GM18520 (cell line): ENCODE results near the gene ANKS1B.
"Not testable (repeated sequence)": the region's sequence is repeated elsewhere in the genome, so short reads cannot be mapped to it uniquely, and the experiment has no call there.

Experiments
- ATAC-seq: cut with Tn5 transposase; IDR thresholded peaks from one replicate; pipeline ENCODE4 v1.9.1; 2021; ENCODE audit not compliant: unreplicated experiment

Gene ANKS1B

GRCh38 chr12:99984271-99985128 is at the start of gene ANKS1B:
Gene ANKS1B, minus strand, starts transcription at chr12:99984936. Its CDS starts 699 bp downstream, at chr12:99984237.
- no peak for ATAC-seq

DNA sequence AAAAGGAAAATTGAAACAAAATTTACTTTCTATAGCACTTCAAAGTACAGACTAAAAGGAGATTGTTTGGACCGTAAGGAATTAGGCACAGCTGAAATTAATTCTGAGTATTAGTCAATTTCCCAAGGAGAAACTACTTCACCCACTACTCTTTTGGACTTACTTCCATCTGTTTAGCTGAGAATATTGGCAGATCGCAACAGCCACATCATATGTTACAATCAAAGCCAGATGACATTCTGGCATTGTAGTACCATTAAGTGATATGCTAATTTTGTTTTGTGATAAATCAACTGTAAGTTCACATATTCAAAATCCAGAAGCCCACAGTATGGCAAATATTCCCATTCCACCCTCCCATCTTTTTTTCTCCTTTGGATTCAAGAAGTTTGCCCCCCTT is 47.1 kb upstream of the ANKS1B start:
- no peak for ATAC-seq

GRCh38 chr12:100027671-100028070 is 42.9 kb upstream of the ANKS1B start:
- no peak for ATAC-seq

GRCh38 chr12:100026241-100026640 is 41.5 kb upstream of the ANKS1B start:
- no peak for ATAC-seq

GRCh38 chr12:100024974-100025555 is 40.3 kb upstream of the ANKS1B start:
- no peak for ATAC-seq

DNA sequence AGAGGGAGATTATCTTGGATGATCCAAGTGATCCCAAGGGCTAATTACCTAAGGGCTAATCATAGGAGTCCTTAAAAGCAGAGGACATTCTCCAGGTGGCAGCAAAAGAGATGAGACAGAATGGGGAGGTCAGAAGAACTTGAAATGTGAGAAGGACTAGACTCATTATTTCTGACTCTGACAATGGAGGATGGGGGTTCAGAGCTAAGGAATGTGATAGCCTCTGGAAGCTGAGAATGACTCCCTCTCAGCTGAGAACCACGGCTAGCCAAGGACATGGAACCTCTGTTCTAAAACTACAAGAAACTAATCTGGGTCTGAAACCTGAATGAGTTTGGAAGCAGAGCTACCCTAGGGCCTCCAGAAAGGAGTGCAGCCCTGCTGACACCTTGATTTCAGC is 35.6 kb upstream of the ANKS1B start:
- no peak for ATAC-seq

GRCh38 chr12:100017056-100017455 is 32.3 kb upstream of the ANKS1B start:
- ATAC-seq, result no peak

GRCh38 chr12:100016304-100016703 is 31.6 kb upstream of the ANKS1B start:
- ATAC-seq, result not testable (repeated sequence)

GRCh38 chr12:100005846-100006245 is 21.1 kb upstream of the ANKS1B start:
- not testable (repeated sequence) for ATAC-seq

DNA sequence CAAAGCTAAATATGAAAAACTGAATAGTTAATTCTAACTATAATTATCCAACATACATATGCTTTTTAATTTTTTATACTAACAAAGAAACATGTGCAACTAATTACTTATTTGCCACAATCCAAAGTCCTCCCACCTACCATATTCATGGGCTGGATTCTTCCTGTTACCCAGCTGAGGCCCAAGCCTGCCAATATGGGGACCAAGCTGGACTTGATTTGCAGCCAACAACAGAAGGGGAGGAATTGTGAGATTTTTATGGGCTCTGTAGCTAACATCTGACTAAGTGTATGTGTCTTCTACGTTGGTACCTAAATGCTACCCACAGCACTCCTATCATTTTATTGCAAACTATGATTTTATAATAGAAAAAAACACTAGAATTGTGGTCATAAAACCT is 13.1 kb upstream of the ANKS1B start:
- ATAC-seq, result no peak

DNA sequence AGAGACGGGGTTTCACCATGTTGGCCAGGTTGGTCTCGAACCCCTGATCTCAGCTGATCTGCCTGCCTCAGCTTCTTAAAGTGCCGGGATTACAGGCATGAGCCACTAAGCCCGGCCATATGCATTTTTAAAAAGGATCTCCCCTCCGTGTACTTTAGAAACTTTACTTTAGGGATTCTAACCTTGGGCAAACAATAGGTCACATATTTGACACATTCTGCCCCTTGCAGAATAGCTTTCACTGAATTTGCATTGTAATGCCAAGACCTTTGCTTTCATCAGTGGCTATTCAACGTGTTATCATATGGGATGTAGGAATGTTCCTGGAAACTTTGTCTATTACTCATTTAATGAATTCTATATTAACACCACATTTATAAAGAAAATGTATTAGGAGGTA is 11.4 kb upstream of the ANKS1B start:
- ATAC-seq, result no peak

DNA sequence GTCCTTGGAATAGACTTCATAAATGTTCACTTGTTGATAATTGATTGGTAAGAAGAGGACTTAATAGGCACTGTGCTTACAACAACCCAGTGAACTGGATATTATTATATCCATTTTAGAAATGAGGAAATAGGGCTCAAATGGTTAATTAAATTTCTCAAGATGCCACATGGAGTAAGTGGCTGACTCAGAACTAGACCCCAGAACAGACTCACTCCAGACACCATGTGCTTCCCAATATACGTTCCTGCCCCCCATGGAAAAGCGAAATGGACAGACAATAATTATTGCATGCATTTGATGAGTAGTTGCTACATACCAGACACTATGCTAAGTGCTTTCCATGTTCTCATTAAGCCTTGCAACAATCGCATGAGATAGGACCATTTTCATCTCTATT is 895 bp upstream of the ANKS1B start:
- ATAC-seq, result no peak

GRCh38 chr12:99985129-99985570 is 414 bp upstream of the ANKS1B start:
- no peak for ATAC-seq

- no peak for ATAC-seq
Observed at GRCh38 chr12:99983456-99984258, 1.1 kb downstream of the ANKS1B start.

DNA sequence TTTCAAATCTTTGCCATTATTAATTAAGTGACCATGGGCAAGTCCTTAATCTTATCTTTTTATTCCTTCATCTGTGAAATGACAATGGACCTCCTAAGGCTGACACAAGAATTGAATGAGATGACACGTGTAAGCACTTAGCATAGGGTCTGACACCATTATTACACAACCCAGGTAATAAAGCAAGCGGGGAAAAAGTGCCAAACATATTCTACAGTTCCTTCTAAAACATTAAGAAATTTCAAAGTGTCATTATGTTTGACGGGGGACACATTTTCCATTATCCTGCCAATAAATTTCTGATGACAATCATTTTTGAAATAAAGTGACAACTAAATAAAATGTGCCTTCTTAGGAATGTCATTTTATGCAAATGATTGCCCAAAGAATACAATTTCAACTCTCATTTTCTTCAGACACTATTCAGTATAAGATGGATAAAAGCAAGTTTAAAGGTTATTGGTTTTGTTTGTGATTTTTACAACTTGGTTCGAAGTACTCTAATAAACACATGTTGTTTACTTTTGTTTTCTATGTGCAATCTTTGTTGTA is 3.0 kb downstream of the ANKS1B start:
- ATAC-seq, result no peak

DNA sequence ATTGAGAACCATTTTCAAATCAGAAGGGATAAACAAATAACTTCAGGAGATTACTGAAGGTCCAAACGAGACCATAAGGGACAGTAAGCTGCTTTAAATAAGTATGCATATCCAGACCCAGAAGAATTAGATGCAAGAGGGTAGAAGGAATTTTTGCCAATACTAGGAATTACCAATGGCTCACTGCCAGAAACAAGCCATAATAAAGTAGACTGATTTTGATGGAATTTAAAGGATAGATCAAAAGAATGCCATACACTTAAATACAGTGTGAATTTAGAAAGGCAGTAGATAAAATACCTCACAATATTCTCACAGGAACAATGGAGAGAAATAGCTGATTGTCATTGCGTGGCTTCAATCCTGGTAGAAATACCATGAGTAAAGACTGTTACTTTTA is 5.3 kb downstream of the ANKS1B start:
- ATAC-seq, result no peak

GRCh38 chr12:99978152-99978551 is 6.6 kb downstream of the ANKS1B start:
- ATAC-seq, result no peak

GRCh38 chr12:99977550-99977949 is 7.2 kb downstream of the ANKS1B start:
- ATAC-seq, result no peak

DNA sequence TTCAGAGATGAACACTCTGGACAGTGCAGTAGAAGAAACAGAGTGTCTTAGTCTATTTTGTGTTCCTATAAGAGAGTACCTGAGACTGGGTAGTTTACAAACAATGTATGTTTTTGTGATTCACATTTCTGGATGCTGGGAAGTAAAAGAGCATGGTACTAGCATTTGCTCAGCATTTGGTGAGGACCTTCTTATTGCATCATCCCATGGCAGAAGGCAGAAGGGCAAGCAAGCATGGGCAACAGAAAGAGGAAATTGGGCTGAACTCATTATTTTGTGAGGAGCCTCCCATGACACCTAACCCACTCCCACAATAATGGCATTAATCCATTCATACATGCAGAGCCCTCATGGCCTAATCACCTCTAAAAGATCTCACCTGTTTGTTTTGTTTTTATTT is 8.0 kb downstream of the ANKS1B start:
- ATAC-seq, result no peak

DNA sequence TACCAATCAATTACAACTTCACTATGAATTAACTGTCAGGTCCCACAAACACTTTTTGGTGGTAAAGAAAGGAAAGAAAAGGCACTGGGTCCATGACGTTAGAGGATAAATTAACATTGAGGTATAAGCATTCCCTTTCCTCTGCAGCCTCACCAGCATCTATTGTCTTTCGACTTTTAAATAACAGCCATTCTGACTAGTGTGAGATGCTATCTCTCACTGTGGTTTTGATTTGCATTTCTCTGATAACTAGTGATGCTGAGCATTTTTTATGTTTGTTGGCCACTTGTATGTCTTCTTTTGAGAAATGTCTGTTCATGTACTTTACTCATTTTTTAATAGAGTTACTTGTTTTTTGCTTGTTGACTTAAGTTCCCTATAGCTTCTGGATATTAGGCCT is 9.4 kb downstream of the ANKS1B start:
- ATAC-seq, result no peak

- ATAC-seq, result no peak
Observed at GRCh38 chr12:99974146-99974545, 10.6 kb downstream of the ANKS1B start.
